H1 (cell line): ENCODE results near the gene KRT84. TPM values are rescaled to one million over a fixed set of nuclear protein-coding genes. Genes with fewer than 3 reads are reported as not detected.

Source experiments
- CTCF ChIA-PET: fragments of 300-600 bp; sonication (Branson Sonifier 250); formaldehyde crosslinking; loops from one replicate; lab custom pipeline; 2021; ENCODE audit not compliant: partially characterized antibody; lab: Charles Lee
- POLR2A ChIA-PET: fragments of 300-600 bp; sonication (Branson Sonifier 250); formaldehyde crosslinking; loops from one replicate; lab custom pipeline; 2021; ENCODE audit warnings: inconsistent platforms; ENCODE audit not compliant: partially characterized antibody; lab: Charles Lee
- DNase-seq, 2 experiments: peaks; one replicate each; pipeline versions ENCODE4 v3.0.0 to v3.0.0-alpha.2; 2010 to 2022; ENCODE audit warnings: low spot score in 2 of 2, low read depth in 1 of 2, mixed read lengths in 1 of 2
- FAIRE-seq: peaks from 2 replicates; lab custom pipeline; 2011; peaks lifted over from hg19 to GRCh38; lab: Jason Lieb, UNC
- H2AFZ ChIP-seq: 2 replicates; pipeline ENCODE4 v1.8.1; 2012; ENCODE audit warnings: low read length, inconsistent platforms
- H2AK5ac ChIP-seq: 2 replicates; pipeline ENCODE4 v1.6.1; 2013; ENCODE audit warnings: low read depth, low read length
- H2BK120ac ChIP-seq: replicated peaks from 2 replicates; pipeline ENCODE3; 2013; ENCODE audit warnings: low read depth, low read length, inconsistent platforms
- H2BK12ac ChIP-seq: 2 replicates; pipeline ENCODE4 v1.6.1; 2013; ENCODE audit warnings: low read depth, low read length
- H2BK15ac ChIP-seq: 2 replicates; pipeline ENCODE4 v1.6.1; 2013; ENCODE audit warnings: low read length
- H2BK20ac ChIP-seq: 2 replicates; pipeline ENCODE4 v1.6.1; 2013; ENCODE audit warnings: low read length
- H2BK5ac ChIP-seq: 2 replicates; pipeline ENCODE4 v1.6.1; 2013; ENCODE audit warnings: low read depth, low read length
- H3K14ac ChIP-seq: 2 replicates; pipeline ENCODE4 v1.6.1; 2013; ENCODE audit warnings: inconsistent platforms; ENCODE audit not compliant: insufficient read length
- H3K18ac ChIP-seq: 2 replicates; pipeline ENCODE4 v1.6.1; 2013; ENCODE audit warnings: low read length; ENCODE audit errors: extremely low read depth
- H3K23ac ChIP-seq: 2 replicates; pipeline ENCODE4 v1.6.1; 2013; ENCODE audit warnings: inconsistent platforms; ENCODE audit not compliant: insufficient read length
- H3K23me2 ChIP-seq: 2 replicates; pipeline ENCODE4 v1.6.1; 2013; ENCODE audit warnings: low read depth, low read length
- H3K27ac ChIP-seq: 2 replicates; pipeline ENCODE4 v1.6.1; 2011; ENCODE audit warnings: low read depth, low read length, inconsistent platforms
- H3K27me3 ChIP-seq, 4 experiments: replicated peaks in 1 of 4; 1 replicate in 1 of 4; 2 replicates in 3 of 4; pipeline versions ENCODE4 v1.6.1 to v1.8.1; 2011 to 2013; ENCODE audit warnings: low read length in 3 of 4, mild to moderate bottlenecking in 3 of 4, inconsistent platforms in 2 of 4, mixed read lengths in 2 of 4, moderate library complexity in 1 of 4; ENCODE audit not compliant: control insufficient read depth in 3 of 4, insufficient read depth in 3 of 4; ENCODE audit errors: extremely low read depth in 1 of 4
- H3K36me3 ChIP-seq, 4 experiments: 2 replicates each; pipeline versions ENCODE4 v1.6.1 to v1.8.1; 2011 to 2013; ENCODE audit warnings: mild to moderate bottlenecking in 4 of 4, low read length in 3 of 4, moderate library complexity in 2 of 4, control low read depth in 1 of 4, inconsistent platforms in 1 of 4; ENCODE audit not compliant: insufficient read depth in 4 of 4, control insufficient read depth in 2 of 4
- H3K4ac ChIP-seq: replicated peaks from 2 replicates; pipeline ENCODE3; 2013; ENCODE audit warnings: low read length, low read depth, mixed read lengths, inconsistent platforms; ENCODE audit not compliant: insufficient read length
- H3K4me1 ChIP-seq, 4 experiments: replicated peaks in 1 of 4; 1 replicate in 1 of 4; 2 replicates in 3 of 4; pipeline versions ENCODE4 v1.6.1 to v1.8.1; 2011 to 2013; ENCODE audit warnings: low read length in 3 of 4, inconsistent platforms in 2 of 4, mixed read lengths in 1 of 4; ENCODE audit not compliant: insufficient read depth in 4 of 4, control insufficient read depth in 3 of 4
- H3K4me2 ChIP-seq, 2 experiments: 2 replicates each; pipeline versions ENCODE4 v1.6.1 to v1.8.1; 2011 to 2013; ENCODE audit warnings: low read depth in 2 of 2, low read length in 2 of 2, control low read depth in 1 of 2, inconsistent platforms in 1 of 2, mild to moderate bottlenecking in 1 of 2; ENCODE audit not compliant: insufficient read depth in 1 of 2
- H3K4me3 ChIP-seq, 4 experiments: fragments of 200-600, 300-600 bp in 1 of 4; sonication (generic), shearing (Covaris generic), sonication (Bioruptor Twin) in 1 of 4; 2 replicates each; pipeline versions ENCODE4 v1.5.1 to v1.8.1; 2011 to 2016; ENCODE audit warnings: low read length in 4 of 4, low read depth in 3 of 4, control low read depth in 2 of 4, inconsistent platforms in 2 of 4, mild to moderate bottlenecking in 2 of 4, mixed read lengths in 1 of 4, moderate library complexity in 1 of 4; ENCODE audit not compliant: insufficient read depth in 2 of 4; ENCODE audit errors: extremely low read depth in 1 of 4
- H3K56ac ChIP-seq: replicated peaks from 2 replicates; pipeline ENCODE3; 2013; ENCODE audit warnings: low read depth, mild to moderate bottlenecking, mixed read lengths, low read length, inconsistent platforms; ENCODE audit not compliant: insufficient read length
- H3K79me1 ChIP-seq: 2 replicates; pipeline ENCODE4 v1.6.1; 2013; ENCODE audit warnings: low read depth, low read length, control low read depth
- H3K79me2 ChIP-seq, 2 experiments: 2 replicates each; pipeline versions ENCODE4 v1.6.1 to v1.8.1; 2012 to 2013; ENCODE audit warnings: low read length in 2 of 2, mild to moderate bottlenecking in 2 of 2, inconsistent platforms in 1 of 2; ENCODE audit not compliant: insufficient read depth in 2 of 2, control insufficient read depth in 1 of 2
- H3K9ac ChIP-seq, 4 experiments: replicated peaks in 1 of 4; 1 replicate in 1 of 4; 2 replicates in 3 of 4; pipeline versions ENCODE4 v1.6.1 to v1.8.1; 2011 to 2013; ENCODE audit warnings: low read depth in 3 of 4, low read length in 3 of 4, control low read depth in 2 of 4, mild to moderate bottlenecking in 2 of 4, moderate library complexity in 2 of 4, inconsistent platforms in 1 of 4; ENCODE audit errors: extremely low read depth in 1 of 4
- H3K9me3 ChIP-seq, 2 experiments: 2 replicates each; pipeline versions ENCODE4 v1.6.1 to v1.8.1; 2012 to 2013; ENCODE audit warnings: mild to moderate bottlenecking in 2 of 2, moderate library complexity in 2 of 2, control low read depth in 1 of 2, inconsistent platforms in 1 of 2, low read depth in 1 of 2, low read length in 1 of 2, mixed read lengths in 1 of 2; ENCODE audit not compliant: insufficient read depth in 2 of 2
- H4K20me1 ChIP-seq, 2 experiments: replicated peaks in 1 of 2; 2 replicates each; pipeline versions ENCODE3 to v1.8.1; 2011 to 2013; ENCODE audit warnings: inconsistent platforms in 2 of 2, low read length in 2 of 2, mild to moderate bottlenecking in 1 of 2; ENCODE audit not compliant: insufficient read depth in 2 of 2, control insufficient read depth in 1 of 2
- H4K5ac ChIP-seq: 2 replicates; pipeline ENCODE4 v1.6.1; 2013; ENCODE audit warnings: low read length, low read depth, mixed read lengths, inconsistent platforms; ENCODE audit not compliant: insufficient read length
- H4K8ac ChIP-seq: 2 replicates; pipeline ENCODE4 v1.8.0; 2013; ENCODE audit warnings: mild to moderate bottlenecking, moderate library complexity, low read length, inconsistent platforms; ENCODE audit not compliant: insufficient read depth; ENCODE audit errors: extremely low read depth
- H4K91ac ChIP-seq: replicated peaks from 2 replicates; pipeline ENCODE3; 2013; ENCODE audit warnings: low read length, mixed read lengths, inconsistent platforms; ENCODE audit not compliant: insufficient read length
- TAF1 ChIP-seq: IDR thresholded peaks from 2 replicates; pipeline ENCODE4 v1.6.1; 2011; ENCODE audit warnings: mild to moderate bottlenecking, low read depth, low read length
- WGBS, 2 experiments: shearing (Covaris generic) in 1 of 2; methylation state at CpG; one replicate each; pipeline versions ENCODE4 v1.1.6 to v1.1.7; 2013 to 2015; ENCODE audit warnings: low lambda C conversion rate in 2 of 2, mixed read lengths in 2 of 2, inconsistent platforms in 1 of 2, low coverage in 1 of 2, missing lambda C conversion rate in 1 of 2; ENCODE audit not compliant: insufficient replicate concordance in 2 of 2, insufficient coverage in 1 of 2, insufficient read length in 1 of 2; ENCODE audit errors: extremely low coverage in 1 of 2, missing lambda C conversion rate in 1 of 2; 5-methylcytosine and 5-hydroxymethylcytosine counted together
- polyA plus RNA-seq, 7 experiments: library from polyadenylated mRNA; depleted of rRNA in 3 of 7; stranded (reverse) in 5 of 7; unstranded in 2 of 7; fragments of >200 nt in 5 of 7; fragments of 200-250 nt in 2 of 7; gene quantifications; 1 replicate in 5 of 7; 2 replicates in 1 of 7; 4 replicates in 1 of 7; pipeline versions ENCODE4 v1.2.1 to v1.2.3, GENCODE V29; 2011 to 2013; ENCODE audit warnings: missing spikeins in 2 of 7, mixed read lengths in 2 of 7
- total RNA-seq: library from RNA; stranded (reverse); fragmentation: NEBNext Ultra II Directional; extraction: Animal tissue kit (Norgen Biotek cat#: 25700); gene quantifications from 2 replicates; pipeline ENCODE4 v1.2.1, GENCODE V29; 2021

The KRT84 gene
- total and polyA plus RNA-seq, 2 of the 8 experiments (the other 6 are each of a cell fraction or from before 2014, with no cell fraction given): not detected

GRCh38 chr12:52353766-52354165 is 31.7 kb downstream of the KRT84 start:
- Histone ChIP-seq H4K91ac (no peak overlapping the region), H3K14ac (no peak overlapping the region), H2BK15ac (no peak overlapping the region), H3K4ac (no peak overlapping the region), H2BK5ac (no peak overlapping the region), H3K23ac (no peak overlapping the region), H4K8ac (no peak overlapping the region), H3K18ac (no peak overlapping the region), H3K4me3 (no peak overlapping the region), H3K27ac (no peak overlapping the region), H3K27me3 (no peaks in the 10 kb centered on the region), H3K4me1 (no peaks in the 10 kb centered on the region), H4K5ac (no peak overlapping the region), H2BK120ac (no peak overlapping the region), H3K56ac (no peak overlapping the region), H3K79me2 (no peaks in the 10 kb centered on the region), H3K9ac (no peak overlapping the region), H3K9me3 (no peaks in the 10 kb centered on the region; a peak in 1 of 4 replicates), H3K36me3 (no peaks in the 10 kb centered on the region), H2AFZ (no peak overlapping the region), H3K4me2 (no peak overlapping the region), H3K23me2 (no peaks in the 10 kb centered on the region), H2BK12ac (no peak overlapping the region), H2AK5ac (no peak overlapping the region), H4K20me1 (no peaks in the 10 kb centered on the region), H3K79me1 (no peaks in the 10 kb centered on the region), H2BK20ac (no peak overlapping the region)
- FAIRE-seq (no peak), DNase-seq (no peak)
- POLR2A ChIA-PET: no interaction called here
- no peak for TF ChIP-seq TAF1
- CTCF ChIA-PET: interaction anchor here (1.6 to 10.7 kb wide), 5 partner anchors 9 to 38 kb away, joined by 5 to 88 read pairs (median 6); no protein-coding TSS in a partner anchor
- 71% methylated on average over 3 of the region's 3 CpGs; no CpG with 5 or more reads in 1 of the 2 experiments for WGBS, 2 experiments
